Activated CD8-positive, alpha-beta memory T cell treated with anti-CD3 and anti-CD28 coated beads for 1 hour (primary cell): ENCODE measurements around the gene PADI3.
A peak's percentile ranks its signal among the peaks of the same experiment; 100 is the strongest.

Experiments
- DNase-seq, 2 donors: peaks; one replicate each; pipeline ENCODE4 v3.0.0-alpha.2; 2020; ENCODE audit warnings: low read depth in 1 of 2; ENCODE audit errors: extremely low read depth in 1 of 2

The PADI3 gene

GRCh38 chr1:17214876-17215544, 33.9 kb upstream of the PADI3 start:
- no peak for DNase-seq

- no peak for DNase-seq
Observed at GRCh38 chr1:17215545-17215890, 33.4 kb upstream of the PADI3 start.

GRCh38 chr1:17216078-17216477, 32.8 kb upstream of the PADI3 start:
- no peak for DNase-seq

GRCh38 chr1:17217607-17218006, 31.3 kb upstream of the PADI3 start:
- DNase-seq: no peak

GRCh38 chr1:17218939-17219338, 30.0 kb upstream of the PADI3 start:
- DNase-seq: no peak

- DNase-seq: no peak
Observed at GRCh38 chr1:17220287-17220686, 28.6 kb upstream of the PADI3 start.

GRCh38 chr1:17222557-17222956, 26.3 kb upstream of the PADI3 start:
- no peak for DNase-seq

GRCh38 chr1:17224434-17224833, 24.5 kb upstream of the PADI3 start:
- no peak for DNase-seq

- DNase-seq: no peak
Observed at GRCh38 chr1:17225140-17225539, 23.8 kb upstream of the PADI3 start.

GRCh38 chr1:17227358-17227915, 21.5 kb upstream of the PADI3 start:
- no peak for DNase-seq

- DNase-seq: no peak
Observed at GRCh38 chr1:17228619-17229018, 20.3 kb upstream of the PADI3 start.

GRCh38 chr1:17229379-17229778, 19.5 kb upstream of the PADI3 start:
- no peak for DNase-seq

- DNase-seq: no peak
Observed at GRCh38 chr1:17230106-17230505, 18.8 kb upstream of the PADI3 start.

GRCh38 chr1:17230671-17231310, 18.1 kb upstream of the PADI3 start:
- DNase-seq: no peak

- no peak for DNase-seq
Observed at GRCh38 chr1:17232759-17233661, 15.9 kb upstream of the PADI3 start.

- DNase-seq: no peak
Observed at GRCh38 chr1:17233675-17234320, 15.1 kb upstream of the PADI3 start.

- no peak for DNase-seq
Observed at GRCh38 chr1:17234405-17234804, 14.5 kb upstream of the PADI3 start.

GRCh38 chr1:17235135-17235885, 13.6 kb upstream of the PADI3 start:
- DNase-seq: no peak

- peak; percentile 73 to 84 for DNase-seq
Observed at GRCh38 chr1:17236779-17237560, 11.9 kb upstream of the PADI3 start.

- DNase-seq: no peak
Observed at GRCh38 chr1:17237561-17237903, 11.4 kb upstream of the PADI3 start.
